B cell (primary cell): ENCODE data around the gene OR6K3.

Experiments
- CTCF ChIP-seq: fragments of 200-600 bp; IDR thresholded peaks from one replicate; pipeline ENCODE4 v1.8.0; 2022; ENCODE audit warnings: antibody characterized with exemption, mild to moderate bottlenecking
- EZH2 ChIP-seq: IDR thresholded peaks from 2 replicates; pipeline ENCODE4 v1.6.1; 2012; ENCODE audit warnings: borderline replicate concordance, low read depth, mild to moderate bottlenecking, moderate library complexity, low read length; ENCODE audit not compliant: insufficient read depth, poor library complexity, severe bottlenecking

- no peak for TF ChIP-seq CTCF
- TF ChIP-seq EZH2: no peak
Observed at GRCh38 chr1:158716335-158716734, 4.2 kb downstream of the OR6K3 start.
